ENCODE data around the gene TRIM72.

GRCh38 chr16:31251435-31251834 lies 37.5 kb downstream of the TRIM72 start:
- TF ChIP-seq POLR2A (IDR thresholded peaks at IDR 0.05; ENCODE audit: low read length), result no peak
- TF ChIP-seq GATA1 (IDR thresholded peaks at IDR 0.05; ENCODE audit: low read depth, low read length), result no peak
